ENCODE measurements around the gene CTSS.
A peak's percentile ranks its signal among the peaks of the same experiment; 100 is the strongest.
"Not testable (repeated sequence)": the region's sequence is repeated elsewhere in the genome, so short reads cannot be mapped to it uniquely, and the experiment has no call there.

Gene CTSS

DNA sequence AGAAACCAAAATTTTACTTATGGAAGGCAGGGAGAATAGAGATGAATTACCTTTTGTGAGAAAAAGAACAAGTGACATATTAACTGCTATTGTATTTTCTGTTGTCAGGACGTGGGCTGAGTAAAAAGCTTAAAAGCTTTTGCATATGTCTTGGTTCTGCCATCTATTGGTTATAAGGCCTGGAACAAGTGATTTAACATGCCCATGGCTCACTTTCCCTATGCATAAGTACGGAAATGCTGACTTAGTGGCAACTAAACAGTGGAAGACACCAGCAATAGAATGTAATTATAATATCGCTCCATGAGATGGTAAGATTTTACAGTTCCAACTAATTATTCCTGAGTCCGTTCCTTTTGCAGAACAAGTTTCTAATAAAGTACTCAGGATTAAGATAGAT is 6.7 kb upstream of the CTSS start:
- DNase-seq = no peak

DNA sequence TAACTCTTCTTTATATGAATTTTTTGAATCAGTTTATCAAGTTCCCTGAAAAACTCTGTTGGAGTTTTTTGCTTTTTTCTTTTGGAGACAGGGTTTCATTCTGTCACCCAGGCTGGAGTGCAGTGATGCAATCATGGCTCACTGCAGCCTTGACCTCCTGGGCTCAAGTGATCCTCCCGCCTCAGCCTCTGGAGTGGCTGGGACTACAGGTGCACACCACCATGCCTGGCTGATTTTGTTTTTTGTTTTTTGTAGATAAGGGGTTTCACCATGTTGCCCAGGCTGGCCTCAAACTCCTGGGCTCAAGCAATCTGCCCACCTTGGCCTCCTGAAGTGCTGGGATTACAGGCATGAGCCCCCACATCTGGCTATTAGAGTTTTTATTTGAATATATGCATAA is 2.1 kb upstream of the CTSS start:
- DNase-seq = not testable (repeated sequence)

DNA sequence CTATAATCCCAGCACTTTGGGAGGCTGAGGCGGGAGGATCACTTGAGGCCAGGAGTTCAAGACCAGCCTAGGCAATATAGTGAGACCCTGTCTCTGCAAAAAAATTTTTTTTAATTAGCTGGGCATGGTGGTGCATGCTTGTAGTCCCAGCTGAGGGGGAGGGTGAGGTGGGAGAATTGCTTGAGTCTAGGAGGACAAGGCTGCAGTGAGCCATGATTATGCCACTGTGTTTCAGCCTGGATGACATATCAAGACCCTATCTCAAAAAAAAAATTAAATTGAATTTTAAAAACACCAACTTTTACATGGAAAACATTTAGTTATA is 361 bp upstream of the CTSS start:
- not testable (repeated sequence) for DNase-seq

DNA sequence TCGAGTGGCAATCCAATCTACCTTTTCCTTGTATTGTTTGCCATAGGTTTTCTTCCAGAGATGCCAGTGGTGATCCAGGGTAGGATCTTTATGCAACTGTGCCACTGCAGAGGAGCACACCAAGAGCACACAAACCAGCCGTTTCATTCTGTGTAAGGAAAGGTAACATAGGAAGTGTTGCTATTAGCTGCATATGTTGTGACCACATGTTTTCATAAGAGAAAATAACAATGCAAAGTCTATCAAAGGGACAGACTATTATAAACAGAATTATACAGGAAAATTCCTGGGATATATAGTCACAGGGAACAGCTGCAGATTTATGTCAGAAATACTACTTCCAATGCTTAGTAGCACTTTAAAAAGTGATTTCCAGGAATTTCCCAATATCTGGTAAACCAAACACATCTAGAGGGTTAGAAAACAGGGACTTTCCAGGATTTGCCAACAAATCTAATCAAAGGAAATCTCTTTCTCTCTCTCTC is 919 bp downstream of the CTSS start:
- DNase-seq = no peak

DNA sequence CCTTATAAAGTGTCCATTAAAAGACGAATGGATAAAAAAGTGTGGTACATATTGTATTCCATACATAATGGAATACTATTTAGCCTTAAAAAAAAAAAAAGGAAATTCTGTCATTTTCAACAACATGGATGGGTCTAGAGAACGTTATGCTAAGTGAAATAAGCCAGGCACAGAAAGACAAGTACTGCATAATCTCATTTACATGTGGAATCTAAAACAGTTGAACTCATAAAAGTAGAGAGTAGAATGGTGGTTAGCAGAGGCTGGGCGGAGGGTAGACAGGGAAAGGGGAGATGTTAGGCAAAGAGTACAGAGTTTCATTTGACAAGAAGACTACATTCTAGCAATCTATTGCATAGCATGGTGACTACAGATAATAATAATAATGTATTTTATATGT is 2.6 kb downstream of the CTSS start:
- no peak for DNase-seq

DNA sequence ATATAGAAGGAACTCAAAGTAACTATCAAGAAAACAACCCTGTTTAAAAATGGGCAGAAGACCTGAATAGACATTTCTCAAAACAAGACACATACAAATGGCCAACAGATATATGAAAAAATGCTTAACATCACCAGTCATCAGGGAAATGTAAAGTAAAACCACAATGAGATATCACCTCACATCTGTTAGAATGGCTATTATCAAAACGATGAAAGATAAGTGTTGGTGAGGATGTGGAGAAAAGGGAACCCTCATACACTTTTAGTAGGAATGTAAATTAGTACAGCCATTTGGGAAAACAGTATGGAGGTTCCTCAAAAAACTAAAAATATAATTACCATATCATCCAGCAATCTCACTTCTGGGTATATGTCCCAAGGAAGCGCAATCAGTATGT is 3.0 kb downstream of the CTSS start:
- DNase-seq = no peak

DNA sequence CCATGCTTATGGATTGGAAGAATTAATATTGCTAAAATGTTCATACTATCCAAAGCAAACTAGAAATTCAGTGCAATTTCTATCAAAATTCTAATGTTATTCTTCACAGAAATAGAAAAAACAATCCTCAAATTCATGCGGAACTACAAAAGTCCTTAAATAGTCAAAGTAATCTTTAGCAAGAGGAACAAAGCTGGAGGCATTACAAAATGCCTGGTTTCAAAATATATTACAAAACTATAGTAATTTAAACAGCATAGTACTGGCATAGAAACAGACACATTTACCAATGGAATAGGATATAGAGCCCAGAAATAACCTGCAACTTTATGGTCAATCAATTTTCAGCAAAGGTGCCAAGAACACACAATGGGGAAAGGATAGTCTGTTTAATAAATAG is 3.8 kb downstream of the CTSS start:
- no peak for DNase-seq

DNA sequence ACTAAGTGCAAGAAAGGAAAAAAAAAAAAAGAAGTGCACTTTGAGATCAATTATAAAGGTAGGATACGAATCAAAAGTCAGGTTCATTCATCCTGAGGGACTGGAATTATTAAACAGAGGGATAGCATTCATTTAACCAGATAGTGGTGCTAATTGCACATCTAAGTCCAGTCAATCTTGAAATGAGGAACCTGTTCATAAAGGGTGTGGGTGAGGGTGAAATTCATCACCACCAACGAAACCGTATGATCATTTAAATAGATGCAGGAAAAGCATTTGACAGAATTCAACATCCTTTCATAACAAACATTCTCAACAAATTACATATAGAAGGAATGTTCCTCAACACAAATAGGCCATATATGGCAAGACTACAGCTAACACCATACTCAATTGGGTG is 5.6 kb downstream of the CTSS start:
- DNase-seq = no peak

DNA sequence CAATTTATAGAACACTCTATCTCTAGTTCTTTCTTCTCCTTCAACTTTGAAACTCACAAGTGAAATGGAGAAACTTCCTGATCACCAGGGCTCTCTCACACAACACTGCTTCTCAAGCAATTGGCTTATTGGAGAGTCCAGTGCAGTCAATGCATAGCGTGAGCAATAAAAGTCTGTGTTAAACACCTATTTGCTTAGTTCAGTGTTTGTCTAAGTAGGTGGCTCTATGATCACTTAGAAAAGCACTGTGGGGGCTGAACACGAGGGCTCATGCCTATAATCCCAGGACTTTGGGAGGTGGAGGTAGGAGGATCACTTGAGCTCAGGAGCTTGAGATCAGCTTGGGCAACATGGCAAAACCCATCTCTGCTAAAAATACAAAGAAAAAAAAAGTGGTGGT is 12.2 kb downstream of the CTSS start:
- no peak for DNase-seq

DNA sequence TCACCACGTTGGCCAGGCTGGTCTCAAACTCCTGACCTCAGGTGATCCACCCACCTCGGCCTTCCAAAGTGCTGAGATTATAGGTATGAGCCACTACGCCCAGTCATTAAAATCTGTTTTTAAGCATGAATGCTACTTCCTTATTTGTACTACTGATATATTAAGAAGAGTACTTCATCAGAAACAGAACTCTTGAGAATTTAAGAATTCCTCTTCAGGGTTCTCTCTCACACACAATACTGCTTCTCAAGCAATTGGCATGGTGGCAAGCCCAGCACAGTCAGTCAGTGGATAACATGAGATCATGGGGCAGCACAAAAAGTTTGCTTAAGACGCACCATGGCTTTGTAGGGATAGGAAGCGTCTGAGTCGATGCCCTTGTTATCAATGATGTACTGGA is 14.1 kb downstream of the CTSS start:
- DNase-seq = no peak

DNA sequence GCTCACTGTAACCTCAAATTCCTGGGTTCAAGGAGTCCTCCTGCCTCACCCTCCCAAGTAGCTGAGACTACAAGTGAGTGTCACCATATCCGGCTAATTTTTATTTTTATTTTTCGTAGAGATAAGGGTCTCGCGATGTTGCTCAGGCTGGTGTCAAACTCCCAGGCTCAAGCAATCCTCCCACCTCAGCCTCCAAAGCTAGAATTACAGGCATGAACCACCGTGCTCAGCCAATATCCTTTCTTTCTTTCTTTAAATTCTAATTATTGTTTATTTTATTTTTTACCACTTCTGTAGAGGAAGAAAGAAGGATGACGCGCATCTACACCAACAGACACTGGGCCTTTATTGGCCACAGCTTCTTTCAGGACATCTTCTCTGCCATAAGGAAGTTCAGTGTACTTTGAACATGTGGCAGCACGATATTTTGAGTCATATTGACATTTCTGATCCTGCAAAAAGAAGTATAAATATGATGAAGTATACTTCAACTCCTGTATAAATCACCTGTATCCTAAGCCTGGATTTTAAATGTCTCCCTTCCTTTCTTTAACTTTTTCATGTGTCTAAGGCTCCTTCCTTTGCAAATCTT is 15.8 kb downstream of the CTSS start:
- DNase-seq = no peak

DNA sequence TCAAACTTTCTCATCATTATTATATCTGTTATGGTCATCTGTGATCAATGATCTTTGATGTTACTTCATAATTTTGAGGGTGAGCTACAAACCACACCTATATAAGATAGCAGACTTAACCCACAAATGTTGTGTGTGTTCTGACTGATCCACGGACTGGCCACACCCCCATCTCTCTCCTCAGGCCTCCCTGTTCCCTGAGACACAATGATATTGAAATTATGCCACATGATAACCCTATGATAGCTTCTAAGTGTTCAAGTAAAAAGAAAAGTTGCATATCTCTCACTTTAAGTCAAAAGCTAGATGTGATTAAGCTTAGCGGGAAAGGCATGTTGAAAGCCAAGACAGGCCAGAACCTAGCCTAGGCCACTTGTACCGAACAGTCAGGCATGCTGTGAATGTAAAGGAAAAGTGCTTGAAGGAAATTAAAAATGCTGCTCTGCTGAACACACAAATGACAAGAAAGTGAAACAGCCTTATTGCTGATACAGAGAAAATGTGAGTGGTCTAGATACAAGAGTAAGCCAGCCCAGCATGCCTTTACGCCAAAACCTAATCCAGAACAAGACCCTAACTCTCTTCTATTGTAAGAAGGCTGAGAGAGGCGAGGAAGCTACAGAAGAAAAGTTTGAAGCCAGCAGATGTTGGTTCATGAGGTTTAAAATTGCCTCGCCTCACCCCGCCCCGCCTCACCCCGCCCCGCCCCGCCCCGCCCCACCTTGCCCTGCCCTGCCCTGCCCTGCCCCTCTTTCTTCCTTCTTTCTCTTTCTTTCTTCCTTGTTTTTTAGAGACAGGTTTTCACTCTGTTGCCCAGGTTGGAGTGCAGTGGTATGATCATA is 16.5 kb downstream of the CTSS start:
- DNase-seq = no peak

DNA sequence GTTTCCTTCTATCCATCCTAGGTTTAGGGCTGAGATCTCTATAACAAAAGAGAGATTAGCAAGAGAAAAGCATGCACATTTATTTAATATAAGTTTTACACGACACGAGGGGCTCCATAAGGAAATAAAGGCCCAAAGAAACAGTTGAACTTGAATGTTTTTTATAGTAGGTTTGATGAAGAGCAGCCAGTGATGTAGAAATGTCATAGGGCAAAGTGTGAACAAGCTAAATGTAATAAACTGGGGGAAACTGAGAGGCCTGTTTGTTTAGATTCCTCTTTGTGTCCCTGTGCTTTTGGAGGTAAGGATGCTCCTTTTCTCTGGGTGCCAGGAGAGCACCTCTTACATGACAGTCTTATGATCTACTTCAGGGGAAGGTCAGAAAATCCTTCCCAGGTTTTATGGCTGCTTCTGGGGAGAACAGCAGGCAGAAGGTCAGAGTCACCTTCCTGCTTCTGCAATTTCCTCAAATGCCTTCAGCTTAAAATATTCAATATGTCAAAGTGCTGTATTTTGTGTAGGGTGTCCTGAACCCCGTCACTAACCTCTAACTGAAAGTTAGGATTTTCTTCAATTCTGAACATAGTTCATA is 35.4 kb downstream of the CTSS start:
- no peak for DNase-seq

DNA sequence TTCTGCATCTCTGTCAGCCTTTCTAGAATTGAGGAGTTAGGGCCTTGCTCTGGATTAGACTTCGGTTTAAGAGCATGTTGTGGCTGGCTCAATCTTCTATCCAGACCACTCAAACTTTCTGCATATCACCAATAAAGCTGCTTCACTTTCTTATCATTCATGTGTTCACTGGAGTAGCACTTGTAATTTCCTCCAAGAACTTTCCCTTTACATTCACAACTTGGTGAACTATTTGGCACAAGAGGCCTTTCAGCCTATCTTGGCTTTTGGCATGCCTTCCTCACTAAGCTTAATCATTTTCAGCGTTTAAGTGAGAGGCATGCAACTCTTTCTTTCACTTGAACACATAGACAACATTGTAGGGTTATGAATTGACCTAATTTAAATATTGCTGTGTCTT is 41.2 kb downstream of the CTSS start:
- no peak for DNase-seq

DNA sequence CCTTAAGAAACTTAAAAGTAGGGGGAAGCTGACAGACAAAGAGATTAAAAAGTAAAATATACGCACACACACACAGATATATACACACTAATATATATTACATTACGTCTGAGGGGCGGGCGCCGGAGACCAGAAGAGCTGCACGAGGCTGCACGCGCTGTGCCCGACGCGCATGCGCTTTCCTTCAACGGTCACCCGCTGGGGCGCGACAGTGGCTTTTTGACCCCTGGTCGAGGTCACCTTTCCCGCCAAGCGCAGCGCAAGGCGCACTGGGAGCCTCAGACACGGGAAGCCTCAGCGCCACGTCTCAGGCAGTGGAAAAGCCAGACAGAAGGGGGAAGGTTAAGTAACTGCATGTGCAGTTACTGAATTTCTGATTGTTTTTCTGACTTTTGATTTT is 44.9 kb downstream of the CTSS start, which contains the start of gene HORMAD1:
HORMAD1 (minus strand) TSS at position 193 of the 400 bp plus-strand sequence. CDS start 1,390 bp downstream, outside the sequence.
- DNase-seq = no peak

DNA sequence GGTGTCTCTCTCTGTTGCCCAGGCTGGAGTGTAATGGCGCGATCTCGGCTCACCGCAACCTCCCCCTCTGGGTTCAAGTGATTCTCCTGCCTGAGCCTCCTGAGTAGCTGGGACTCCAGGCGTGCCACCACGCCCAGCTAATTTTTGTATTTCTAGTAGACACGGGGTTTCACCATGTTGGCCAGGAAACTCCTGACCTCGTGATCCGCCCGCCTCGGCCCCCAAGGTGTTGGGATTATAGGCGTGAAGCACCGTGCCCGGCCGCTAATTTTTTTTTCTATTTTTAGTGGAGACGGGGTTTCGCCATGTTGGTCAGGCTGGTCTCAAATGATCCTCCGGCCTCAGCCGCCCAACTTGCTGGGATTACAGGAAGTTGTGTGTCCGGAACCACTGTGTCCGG is 45.5 kb downstream of the CTSS start:
- DNase-seq = no peak

DNA sequence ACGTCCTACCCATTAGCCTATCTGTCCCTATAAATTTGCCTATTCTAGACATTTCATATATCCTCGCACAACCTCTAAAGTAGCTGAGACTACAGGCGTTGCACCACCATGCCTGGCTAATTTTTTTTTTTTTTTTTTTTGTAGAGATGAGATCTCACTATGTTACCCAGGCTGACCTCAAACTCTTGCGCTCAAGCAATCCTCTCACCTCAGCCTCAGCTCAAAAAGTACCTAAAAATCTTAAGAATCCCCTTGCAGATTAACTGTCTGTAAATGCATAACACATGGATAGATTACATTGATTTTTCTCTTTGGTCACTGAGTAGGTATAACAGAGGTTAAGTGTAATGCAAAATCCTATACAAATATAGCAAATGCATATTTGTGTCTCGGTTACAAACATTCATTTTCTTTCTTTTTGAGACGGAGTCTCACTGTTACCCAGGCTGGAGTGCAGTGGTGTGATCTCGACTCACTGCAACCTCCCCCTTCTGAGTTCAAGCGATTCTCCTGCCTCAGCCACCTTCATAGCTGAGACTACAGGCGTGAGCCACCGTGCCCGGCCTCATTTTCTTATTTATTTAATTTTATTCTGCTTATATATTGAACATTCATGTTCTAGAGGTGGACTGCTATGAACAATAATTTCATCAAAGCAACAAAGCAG is 47.2 kb downstream of the CTSS start:
- DNase-seq = no peak

DNA sequence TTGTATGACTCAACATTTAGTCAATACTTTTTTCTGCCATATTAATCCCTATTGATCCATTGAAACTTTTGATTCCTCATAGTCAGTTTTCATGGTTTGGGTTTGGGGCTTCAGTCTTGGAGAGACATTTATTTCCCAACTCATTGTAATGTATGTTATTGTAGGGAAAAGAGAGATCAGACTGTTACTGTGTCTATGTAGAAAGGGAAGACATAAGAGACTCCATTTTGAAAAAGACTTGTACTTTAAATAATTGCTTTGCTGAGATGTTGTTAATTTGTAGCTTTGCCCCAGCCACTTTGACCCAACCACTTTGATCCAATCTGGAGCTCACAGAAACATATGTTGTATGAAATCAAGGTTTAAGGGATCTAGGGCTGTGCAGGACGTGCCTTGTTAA is 56.5 kb downstream of the CTSS start:
- DNase-seq = not testable (repeated sequence)

DNA sequence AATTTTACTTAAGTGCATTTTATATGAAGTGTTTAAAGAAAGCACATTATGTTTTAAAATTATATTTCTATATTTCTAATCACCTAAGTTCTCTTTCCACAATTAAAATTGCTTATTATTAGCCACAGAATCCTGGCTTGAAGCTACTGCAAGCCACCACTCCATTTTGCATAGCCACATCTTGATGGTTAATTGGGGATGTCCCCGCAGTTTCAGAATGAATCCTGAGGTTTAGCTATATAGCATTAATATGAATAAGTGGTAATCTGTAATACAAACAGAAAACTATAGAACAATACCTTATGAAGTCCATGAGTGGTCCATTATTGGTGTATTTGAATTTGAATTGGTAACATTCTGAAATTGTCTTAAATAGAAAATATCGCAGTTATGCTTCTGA is 57.0 kb downstream of the CTSS start:
- no peak for DNase-seq

DNA sequence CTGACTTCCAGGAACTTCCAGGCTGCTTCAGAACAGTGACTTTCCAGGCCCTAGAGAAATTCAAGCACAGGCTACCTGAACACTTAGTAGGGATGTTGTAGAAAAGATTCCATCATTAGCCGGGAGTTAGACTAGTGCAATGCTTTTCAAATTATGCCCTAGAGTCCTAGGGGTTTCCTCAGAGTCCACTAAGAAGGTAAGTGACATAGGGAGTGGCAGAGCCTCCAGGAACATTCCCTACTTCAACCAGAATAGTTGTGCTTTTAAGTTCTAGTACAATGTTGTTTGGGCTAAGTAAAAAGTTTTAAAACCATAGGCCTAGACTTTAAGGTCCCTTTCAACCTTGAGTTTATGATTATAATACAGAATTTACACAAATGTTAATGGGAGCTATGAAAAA is 59.5 kb downstream of the CTSS start:
- no peak for DNase-seq

DNA sequence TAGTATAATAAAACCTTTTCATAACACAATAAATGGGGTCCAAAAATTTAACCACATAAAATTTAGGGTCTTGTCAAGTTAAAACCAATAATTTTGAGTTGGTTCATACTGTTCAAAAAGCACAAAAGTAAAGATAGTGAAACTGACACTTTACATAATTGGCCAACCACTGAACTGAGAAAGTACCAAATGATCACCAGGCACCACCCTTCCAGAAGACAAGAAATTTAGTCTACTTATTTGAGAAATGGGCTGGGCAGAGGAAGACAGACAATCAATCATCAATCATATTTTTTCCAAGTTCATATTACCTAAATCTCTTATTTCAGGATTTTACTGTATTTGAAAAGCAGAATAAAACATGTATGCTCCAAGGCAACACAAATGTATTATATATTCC is 62.2 kb downstream of the CTSS start:
- DNase-seq = no peak

DNA sequence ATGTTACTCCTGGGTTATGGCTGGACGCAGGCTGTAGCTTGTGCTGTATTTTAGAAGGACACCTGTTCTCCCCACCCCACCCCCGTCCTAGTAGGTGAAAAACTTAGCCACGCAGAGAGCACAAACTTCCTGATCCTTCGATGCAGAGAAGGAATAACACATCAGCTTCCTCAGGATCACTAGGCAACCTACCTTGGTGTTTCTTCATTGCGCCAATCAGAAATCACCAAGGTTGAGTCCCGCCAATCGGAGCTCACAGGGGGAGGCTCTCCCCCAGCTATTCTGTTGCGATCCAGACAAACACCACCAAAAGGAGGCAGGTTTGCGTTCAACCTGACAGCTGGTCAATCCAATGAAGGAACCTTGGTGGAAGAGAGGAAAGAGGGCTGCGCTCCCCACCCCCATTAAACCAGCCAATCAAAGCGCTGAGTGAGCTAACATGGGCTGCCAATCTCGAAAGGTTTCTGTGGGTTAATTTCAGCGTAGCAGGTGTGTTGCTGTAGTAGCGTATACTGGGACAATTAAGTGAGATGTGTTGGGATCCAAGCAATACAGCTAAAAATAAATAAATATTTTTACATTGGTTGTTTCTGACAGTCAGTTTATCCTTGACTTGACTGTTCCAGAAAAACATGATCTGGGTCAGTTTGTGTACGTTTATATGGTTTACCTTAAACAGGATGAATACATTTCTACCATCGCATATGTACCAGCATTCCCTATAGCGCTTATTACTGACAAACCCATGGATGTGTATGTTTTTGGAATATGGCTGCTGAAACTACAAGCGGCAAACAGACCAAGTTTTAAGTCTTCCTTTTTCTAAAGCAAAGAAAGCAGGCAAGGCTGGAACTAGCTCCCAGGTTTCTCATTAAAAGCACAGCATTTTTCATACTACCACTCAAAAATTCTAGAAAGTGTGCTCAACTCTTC is 68.3 kb downstream of the CTSS start, which contains the start of gene GOLPH3L:
GOLPH3L (minus strand) TSS at position 160 of the 933 bp plus-strand sequence. CDS start 2,316 bp downstream, outside the sequence.
- peak; percentile 90 for DNase-seq
